SK-N-MC (cell line): ENCODE measurements around the gene SYTL3.

Experiments used
- DNase-seq: peaks from one replicate; pipeline ENCODE4 v3.0.0-alpha.2; 2011; ENCODE audit warnings: low read depth, low spot score
- H3K27ac ChIP-seq: fragments of 200-600 bp; sonication (generic); 2 replicates; pipeline ENCODE4 v1.5.1; 2016; ENCODE audit warnings: mixed run types
- H3K36me3 ChIP-seq: fragments of 200-600 bp; sonication (generic); 2 replicates; pipeline ENCODE4 v1.6.1; 2017; ENCODE audit warnings: antibody characterized with exemption, low read length, mixed read lengths; ENCODE audit not compliant: insufficient read depth
- H3K4me3 ChIP-seq: fragments of 200-600 bp; sonication (generic); 2 replicates; pipeline ENCODE4 v1.5.1; 2016
- H3K9ac ChIP-seq: fragments of 200-600 bp; sonication (generic); 2 replicates; pipeline ENCODE4 v1.8.0; 2017; ENCODE audit warnings: mixed run types, mixed read lengths; ENCODE audit not compliant: insufficient read length
- H3K9me3 ChIP-seq: fragments of 200-600 bp; sonication (generic); 2 replicates; pipeline ENCODE4 v1.6.1; 2017; ENCODE audit warnings: low read depth, mild to moderate bottlenecking, antibody characterized with exemption, low read length, moderate library complexity, mixed read lengths
- EZH2 ChIP-seq: fragments of 200-600 bp; sonication (generic); IDR thresholded peaks from one replicate; pipeline ENCODE4 v1.6.1; 2017; ENCODE audit warnings: antibody characterized with exemption
- FOXP2 ChIP-seq: optimal IDR thresholded peaks from 2 replicates; pipeline ENCODE3; 2011; ENCODE audit warnings: mild to moderate bottlenecking, moderate library complexity; ENCODE audit not compliant: insufficient read depth; ENCODE audit errors: extremely low read length, control extremely low read depth
- POLR2AphosphoS5 ChIP-seq: IDR thresholded peaks from 2 replicates; pipeline ENCODE4 v1.6.1; 2012; ENCODE audit warnings: mild to moderate bottlenecking, low read depth, low read length, borderline replicate concordance

The SYTL3 gene

GRCh38 chr6:158780246-158780884, 130.5 kb downstream of the SYTL3 start:
- no peak overlapping the region for H3K4me3 ChIP-seq
- no peak for TF ChIP-seq FOXP2
- no peak for DNase-seq

DNA sequence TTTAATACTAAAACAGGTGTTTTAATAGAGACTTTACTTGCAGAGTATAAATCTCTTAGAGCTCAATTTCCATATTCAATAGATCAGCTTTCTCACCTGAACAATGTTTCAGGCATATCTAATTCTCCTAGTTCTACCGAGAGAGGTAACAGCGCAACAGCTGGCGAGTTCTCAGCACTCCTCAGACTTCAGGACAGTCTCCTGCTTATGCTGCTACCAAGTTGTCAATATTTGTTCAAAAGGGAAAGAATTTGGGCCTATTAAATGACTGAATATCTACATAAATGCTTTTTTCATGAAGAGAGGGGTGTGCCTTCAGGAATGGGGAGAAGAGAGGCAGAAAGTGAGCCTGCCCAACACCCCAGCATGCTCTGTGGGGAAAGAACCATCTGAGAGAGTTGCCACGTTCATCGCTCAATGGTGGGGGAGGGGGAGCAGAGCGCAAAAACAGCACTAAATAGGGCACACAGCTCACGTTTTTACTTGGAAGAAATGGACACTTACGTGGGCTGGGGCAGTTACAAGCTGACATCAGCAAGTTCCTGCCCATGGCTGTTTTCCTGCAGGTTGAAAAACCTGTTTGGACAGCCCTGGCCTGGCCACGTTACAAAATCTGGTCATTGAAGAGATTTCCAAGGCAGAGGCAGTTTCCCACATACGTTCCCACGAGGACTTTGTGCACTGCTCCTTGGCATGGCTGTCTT, 131.3 kb downstream of the SYTL3 start:
- Histone ChIP-seq H3K9me3 (no peaks in the 10 kb centered on the region), H3K9ac (no peak overlapping the region), H3K36me3 (peaks cover 78% of the 10 kb centered on the region), H3K4me3 (no peak overlapping the region), H3K27ac (no peak overlapping the region)
- no peak for DNase-seq
- no peak for TF ChIP-seq EZH2
- TF ChIP-seq POLR2AphosphoS5: no peak
- no peak for TF ChIP-seq FOXP2

More at GRCh38 chr6:158780246-158780884, 130.5 kb downstream of the SYTL3 start:
- no peak overlapping the region for H3K9ac ChIP-seq
- H3K27ac ChIP-seq: no peak overlapping the region
- H3K36me3 ChIP-seq: peaks cover 80% of the 10 kb centered on the region
- H3K9me3 ChIP-seq: no peaks in the 10 kb centered on the region

DNA sequence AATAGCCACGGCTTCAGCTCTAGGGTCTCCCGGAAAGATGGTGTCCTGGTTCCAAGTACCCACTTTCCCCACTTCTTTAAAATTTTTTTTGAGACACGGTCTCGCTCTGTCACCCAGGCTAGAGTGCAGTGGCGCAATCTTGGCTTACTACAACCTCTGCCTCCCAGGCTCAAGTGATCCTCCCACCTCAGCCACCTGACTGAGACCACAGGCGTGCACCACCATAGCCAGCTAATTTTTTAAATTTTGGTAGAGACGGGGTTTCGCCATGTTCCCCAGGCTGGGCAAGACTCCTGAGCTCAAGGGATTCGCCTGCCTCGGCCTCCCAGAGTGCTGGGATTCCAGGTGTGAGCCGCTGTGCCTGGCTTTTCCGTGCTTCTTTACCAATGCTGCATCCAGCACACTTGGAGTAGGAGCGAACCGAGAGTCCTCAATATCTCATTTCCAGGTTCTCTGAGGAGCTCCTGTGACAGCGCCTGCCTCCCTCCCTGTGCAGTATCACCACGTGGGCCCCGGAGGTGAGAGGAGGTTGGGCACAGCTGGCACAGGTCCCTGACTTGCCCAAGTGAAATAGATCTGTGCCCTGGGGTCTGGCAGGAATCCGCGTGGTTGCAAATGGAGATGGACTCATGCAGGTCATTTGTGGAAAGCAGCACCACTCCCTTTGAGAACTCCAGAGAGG, 132.0 kb downstream of the SYTL3 start:
- Histone ChIP-seq H3K4me3 (no peak overlapping the region), H3K9me3 (no peaks in the 10 kb centered on the region), H3K36me3 (peaks cover 79% of the 10 kb centered on the region), H3K27ac (no peak overlapping the region), H3K9ac (no peak overlapping the region)
- no peak for DNase-seq
- TF ChIP-seq EZH2 (no peak), FOXP2 (no peak), POLR2AphosphoS5 (no peak)

DNA sequence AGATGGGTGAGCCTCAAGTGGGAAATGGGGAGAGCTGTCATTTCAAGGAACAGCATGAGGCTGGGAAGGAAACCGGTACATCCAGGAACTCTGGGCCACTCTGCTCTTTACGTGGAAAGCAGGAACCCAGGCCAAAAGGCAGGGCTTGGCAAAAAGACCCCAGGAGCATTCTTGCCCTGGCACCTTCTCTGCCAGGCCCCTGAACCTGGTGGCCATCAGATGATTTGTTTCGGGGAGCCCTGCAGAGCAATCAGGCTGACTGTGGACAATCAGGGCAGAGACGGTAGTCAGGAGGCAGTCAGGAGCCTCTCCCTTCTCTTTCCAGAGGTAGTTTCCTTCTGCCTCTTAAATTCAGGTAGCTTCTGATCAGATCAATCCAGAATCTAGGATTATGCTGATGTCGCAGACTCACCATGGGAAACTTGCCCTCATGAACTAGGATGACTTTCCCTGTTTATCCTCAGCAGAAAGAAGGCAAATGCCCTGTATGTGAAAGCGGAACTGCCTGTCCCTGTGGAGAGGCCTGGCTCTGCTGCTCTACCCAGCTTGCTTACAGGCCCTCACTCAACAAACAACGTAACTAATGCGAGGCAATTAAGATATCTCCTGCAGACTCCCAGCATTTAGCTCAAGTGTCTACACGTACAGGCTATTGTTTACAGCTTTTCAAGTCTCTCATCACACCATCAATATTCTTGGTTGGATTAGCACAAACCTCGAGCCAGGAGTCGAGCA, 132.7 kb downstream of the SYTL3 start:
- no peak overlapping the region for H3K27ac ChIP-seq
- H3K4me3 ChIP-seq: no peak overlapping the region
- no peak for DNase-seq
- H3K9me3 ChIP-seq: no peaks in the 10 kb centered on the region
- peaks cover 84% of the 10 kb centered on the region for H3K36me3 ChIP-seq
- H3K9ac ChIP-seq: no peak overlapping the region
- no peak for TF ChIP-seq FOXP2
- no peak for TF ChIP-seq EZH2
- TF ChIP-seq POLR2AphosphoS5: no peak

GRCh38 chr6:158783167-158783450, 133.3 kb downstream of the SYTL3 start:
- no peak for TF ChIP-seq POLR2AphosphoS5
- no peak for TF ChIP-seq FOXP2
- no peak for TF ChIP-seq EZH2
- Histone ChIP-seq H3K4me3 (no peak overlapping the region), H3K9me3 (no peaks in the 10 kb centered on the region), H3K9ac (no peak overlapping the region), H3K27ac (no peak overlapping the region), H3K36me3 (peaks cover 84% of the 10 kb centered on the region)
- DNase-seq: no peak

GRCh38 chr6:158783851-158784250, 134.0 kb downstream of the SYTL3 start:
- no peak for TF ChIP-seq FOXP2
- no peak for TF ChIP-seq EZH2
- TF ChIP-seq POLR2AphosphoS5: no peak
- no peak overlapping the region for H3K27ac ChIP-seq
- no peak overlapping the region for H3K9ac ChIP-seq

GRCh38 chr6:158784505-158784904, 134.7 kb downstream of the SYTL3 start:
- no peak for DNase-seq
- H3K9ac ChIP-seq: no peak overlapping the region
- H3K4me3 ChIP-seq: no peak overlapping the region
- TF ChIP-seq POLR2AphosphoS5 (no peak), EZH2 (no peak), FOXP2 (no peak)
- peaks cover 86% of the 10 kb centered on the region for H3K36me3 ChIP-seq
- H3K27ac ChIP-seq: no peak overlapping the region
- H3K9me3 ChIP-seq: no peaks in the 10 kb centered on the region

More at GRCh38 chr6:158783851-158784250, 134.0 kb downstream of the SYTL3 start:
- Histone ChIP-seq H3K9me3 (no peaks in the 10 kb centered on the region), H3K4me3 (no peak overlapping the region), H3K36me3 (peaks cover 81% of the 10 kb centered on the region)
- DNase-seq: no peak

GRCh38 chr6:158785036-158785435, 135.2 kb downstream of the SYTL3 start:
- Histone ChIP-seq H3K36me3 (peaks cover 86% of the 10 kb centered on the region), H3K27ac (no peak overlapping the region), H3K9ac (no peak overlapping the region), H3K9me3 (no peaks in the 10 kb centered on the region), H3K4me3 (no peak overlapping the region)
- TF ChIP-seq EZH2 (no peak), POLR2AphosphoS5 (no peak), FOXP2 (no peak)
- no peak for DNase-seq
